ENCODE measurements around the gene XRCC2. TPM values are rescaled to one million over a fixed set of nuclear protein-coding genes. Genes with fewer than 3 reads are reported as not detected.

Gene XRCC2
- total RNA-seq, 2 donors from 2014 or later: 18.4 to 26.9 TPM

- Histone ChIP-seq H3K27ac (ENCODE audit: low read depth, low read length) (no peak overlapping the region), H3K27me3 (ENCODE audit: control insufficient read depth, insufficient read depth, low read length, poor library complexity, severe bottlenecking) (no peaks in the 10 kb centered on the region), H3K4me1 (ENCODE audit: control insufficient read depth, insufficient read depth, low read length) (no peaks in the 10 kb centered on the region), H3K9me3 (ENCODE audit: control insufficient read depth, low read length) (no peaks in the 10 kb centered on the region), H3K36me3 (ENCODE audit: control insufficient read depth, insufficient read depth, low read length) (peaks cover 10% of the 10 kb centered on the region), H3K9ac (ENCODE audit: extremely low read depth, low read length, poor library complexity, severe bottlenecking) (no peak overlapping the region), H3K4me3 (ENCODE audit: low read length) (no peak overlapping the region)
- WGBS, 2 experiments (ENCODE audit: insufficient coverage in 1 of 2, insufficient read length in 1 of 2): 80 to 100% methylated on average over 1 to 2 of the region's 2 CpGs
- Mint-ChIP-seq H3K27me3 (ENCODE audit: insufficient read depth) (no peaks in the 10 kb centered on the region), H3K4me3 (no peak overlapping the region), H3K27ac (no peak overlapping the region), H3K36me3 (ENCODE audit: low read depth) (peaks cover 14% of the 10 kb centered on the region), H3K9me3 (no peaks in the 10 kb centered on the region), H3K4me1 (peaks cover 6% of the 10 kb centered on the region)
- no peak for TF ChIP-seq CTCF (conservative IDR thresholded peaks at IDR 0.05)
- DNase-seq: no peak
These were observed 2.0 kb downstream of the XRCC2 start for GRCh38 chr7:152673897-152674296.

DNA sequence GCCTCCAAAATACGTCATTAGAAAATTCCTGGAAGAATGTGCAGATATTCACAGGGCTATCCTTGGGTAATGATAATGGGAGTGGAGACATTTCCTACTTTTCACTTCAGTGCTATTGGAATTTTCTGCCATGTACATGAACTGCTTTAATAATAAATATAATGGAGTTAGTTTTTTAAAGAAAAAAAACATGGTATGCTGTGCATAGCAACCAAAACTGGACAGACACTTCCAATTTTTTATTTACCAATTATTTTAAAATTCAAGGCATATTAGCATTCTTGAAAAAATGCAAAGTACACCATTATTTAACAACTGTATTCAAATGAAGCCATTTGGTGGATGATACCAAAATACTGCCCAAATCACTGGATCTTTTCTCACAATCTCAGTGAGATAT, 3.3 kb downstream of the XRCC2 start:
- no peak overlapping the region for H3K27ac Mint-ChIP-seq
- H3K36me3 Mint-ChIP-seq (ENCODE audit: low read depth): peaks cover 24% of the 10 kb centered on the region
- no peaks in the 10 kb centered on the region for H3K27me3 ChIP-seq (ENCODE audit: control insufficient read depth, insufficient read depth, low read length, poor library complexity, severe bottlenecking)
- no peak overlapping the region for H3K27ac ChIP-seq (ENCODE audit: low read depth, low read length)
- no peak for DNase-seq
- H3K4me1 Mint-ChIP-seq: peaks cover 6% of the 10 kb centered on the region
- H3K4me1 ChIP-seq (ENCODE audit: control insufficient read depth, insufficient read depth, low read length): no peaks in the 10 kb centered on the region
- no peaks in the 10 kb centered on the region for H3K27me3 Mint-ChIP-seq (ENCODE audit: insufficient read depth)
- no peaks in the 10 kb centered on the region for H3K9me3 Mint-ChIP-seq
- no peaks in the 10 kb centered on the region for H3K9me3 ChIP-seq (ENCODE audit: control insufficient read depth, low read length)
- no peak overlapping the region for H3K4me3 Mint-ChIP-seq
- no peak for TF ChIP-seq CTCF (conservative IDR thresholded peaks at IDR 0.05)
- H3K4me3 ChIP-seq (ENCODE audit: low read length): no peak overlapping the region
- peaks cover 21% of the 10 kb centered on the region for H3K36me3 ChIP-seq (ENCODE audit: control insufficient read depth, insufficient read depth, low read length)
- H3K9ac ChIP-seq (ENCODE audit: extremely low read depth, low read length, poor library complexity, severe bottlenecking): no peak overlapping the region
- 96% methylated on average over 1 of the region's 1 CpG; no CpG with 5 or more reads in 1 of the 2 experiments for WGBS, 2 experiments (ENCODE audit: insufficient coverage in 1 of 2, insufficient read length in 1 of 2)

GRCh38 chr7:152669758-152670157, 6.2 kb downstream of the XRCC2 start:
- Mint-ChIP-seq H3K27me3 (ENCODE audit: insufficient read depth) (no peaks in the 10 kb centered on the region), H3K36me3 (ENCODE audit: low read depth) (peaks cover 26% of the 10 kb centered on the region), H3K27ac (no peak overlapping the region), H3K9me3 (no peaks in the 10 kb centered on the region), H3K4me3 (no peak overlapping the region), H3K4me1 (peaks cover under 1% of the 10 kb centered on the region)
- Histone ChIP-seq H3K9ac (ENCODE audit: extremely low read depth, low read length, poor library complexity, severe bottlenecking) (no peak overlapping the region), H3K27me3 (ENCODE audit: control insufficient read depth, insufficient read depth, low read length, poor library complexity, severe bottlenecking) (no peaks in the 10 kb centered on the region), H3K4me3 (ENCODE audit: low read length) (no peak overlapping the region), H3K27ac (ENCODE audit: low read depth, low read length) (no peak overlapping the region), H3K4me1 (ENCODE audit: control insufficient read depth, insufficient read depth, low read length) (no peaks in the 10 kb centered on the region), H3K9me3 (ENCODE audit: control insufficient read depth, low read length) (no peaks in the 10 kb centered on the region), H3K36me3 (ENCODE audit: control insufficient read depth, insufficient read depth, low read length) (peaks cover 24% of the 10 kb centered on the region)
- TF ChIP-seq CTCF (conservative IDR thresholded peaks at IDR 0.05): no peak
- DNase-seq: no peak
- WGBS, 2 experiments (ENCODE audit: insufficient coverage in 1 of 2, insufficient read length in 1 of 2): 93 to 94% methylated on average over 3 to 4 of the region's 4 CpGs
